Endothelial cell of umbilical vein (primary cell): ENCODE measurements around the gene KLF16. TPM values are rescaled to one million over a fixed set of nuclear protein-coding genes. Genes with fewer than 3 reads are reported as not detected.

Experiments
- BruUV-seq: library from RNA; stranded (reverse); fragments of 400-500 nt; replicated peaks from 2 replicates; lab custom pipeline; 2021; lab: Mats Ljungman, UMichigan
- CTCF ChIA-PET: fragments of 300-600, 350-600 bp; sonication (Branson Sonifier 250); formaldehyde crosslinking; loops from one replicate; lab custom pipeline; 2021; ENCODE audit warnings: antibody characterized with exemption, inconsistent platforms; lab: Charles Lee
- POLR2A ChIA-PET: fragments of 300-600, 350-600 bp; sonication (Branson Sonifier 250); formaldehyde crosslinking; loops from one replicate; lab custom pipeline; 2021; ENCODE audit warnings: antibody characterized with exemption, inconsistent platforms; lab: Charles Lee
- DNase-seq: peaks from one replicate; pipeline ENCODE4 v3.0.0-alpha.2; 2011; ENCODE audit warnings: low read depth, low spot score
- FAIRE-seq: peaks from 2 replicates; lab custom pipeline; 2011; peaks lifted over from hg19 to GRCh38; lab: Jason Lieb, UNC
- H2AFZ ChIP-seq: 2 replicates; pipeline ENCODE4 v1.6.0; 2012; ENCODE audit warnings: low read depth, low read length, control low read depth, inconsistent platforms
- H3K27ac ChIP-seq: 2 replicates; pipeline ENCODE4 v1.5.1; 2011; ENCODE audit warnings: low read depth, mild to moderate bottlenecking, control low read depth, low read length, moderate library complexity; ENCODE audit not compliant: insufficient read depth
- H3K27me3 ChIP-seq, 2 experiments: 2 replicates each; pipeline versions ENCODE4 v1.6.0 to v1.6.1; 2011; ENCODE audit warnings: low read length in 2 of 2, mixed read lengths in 1 of 2; ENCODE audit not compliant: control insufficient read depth in 2 of 2, insufficient read depth in 2 of 2
- H3K36me3 ChIP-seq, 2 experiments: 2 replicates in 1 of 2; 3 replicates in 1 of 2; pipeline ENCODE4 v1.5.1; 2011; ENCODE audit warnings: low read length in 2 of 2, mild to moderate bottlenecking in 1 of 2, moderate library complexity in 1 of 2; ENCODE audit not compliant: control insufficient read depth in 2 of 2, insufficient read depth in 2 of 2; ENCODE audit errors: extremely low read depth in 1 of 2
- H3K4me1 ChIP-seq: 3 replicates; pipeline ENCODE4 v1.5.1; 2011; ENCODE audit warnings: mild to moderate bottlenecking, low read length; ENCODE audit not compliant: control insufficient read depth, insufficient read depth; ENCODE audit errors: extremely low read depth
- H3K4me2 ChIP-seq: 2 replicates; pipeline ENCODE4 v1.6.1; 2011; ENCODE audit warnings: low read length, control low read depth, mixed read lengths; ENCODE audit not compliant: insufficient read depth
- H3K4me3 ChIP-seq, 3 experiments: fragments of 200-600 bp in 1 of 3; sonication (generic), shearing (Covaris generic) in 1 of 3; replicated peaks in 1 of 3; 2 replicates each; pipeline ENCODE4 v1.5.1; 2011 to 2016; ENCODE audit warnings: control low read depth in 3 of 3, low read length in 3 of 3, mild to moderate bottlenecking in 2 of 3, inconsistent platforms in 1 of 3, low read depth in 1 of 3, moderate library complexity in 1 of 3; ENCODE audit not compliant: insufficient read depth in 1 of 3
- H3K79me2 ChIP-seq: 2 replicates; pipeline ENCODE4 v1.6.0; 2012; ENCODE audit warnings: low read length, inconsistent platforms; ENCODE audit not compliant: control insufficient read depth, insufficient read depth
- H3K9ac ChIP-seq: replicated peaks from 2 replicates; pipeline ENCODE3; 2011; ENCODE audit warnings: low read length, control low read depth; ENCODE audit not compliant: insufficient read depth; ENCODE audit errors: extremely low read depth
- H3K9me1 ChIP-seq: replicated peaks from 3 replicates; pipeline ENCODE4 v1.6.0; 2011; ENCODE audit warnings: mild to moderate bottlenecking, low read length; ENCODE audit not compliant: control insufficient read depth, insufficient read depth; ENCODE audit errors: extremely low read depth
- H3K9me3 ChIP-seq: replicated peaks from 2 replicates; pipeline ENCODE4 v1.5.1; 2012; ENCODE audit warnings: low read length, inconsistent platforms; ENCODE audit not compliant: control insufficient read depth, insufficient read depth
- H4K20me1 ChIP-seq: replicated peaks from 2 replicates; pipeline ENCODE3; 2011; ENCODE audit warnings: mild to moderate bottlenecking, low read length; ENCODE audit not compliant: control insufficient read depth, insufficient read depth; ENCODE audit errors: extremely low read depth
- EZH2 ChIP-seq: IDR thresholded peaks from 2 replicates; pipeline ENCODE4 v1.6.1; 2012; ENCODE audit warnings: borderline replicate concordance, low read depth, mild to moderate bottlenecking, moderate library complexity, low read length, inconsistent platforms; ENCODE audit not compliant: severe bottlenecking
- FOS ChIP-seq: IDR thresholded peaks from 2 replicates; pipeline ENCODE4 v1.6.1; 2011; ENCODE audit warnings: mild to moderate bottlenecking, low read length, moderate library complexity, borderline replicate concordance; ENCODE audit not compliant: insufficient read depth
- GATA2 ChIP-seq: IDR thresholded peaks from 2 replicates; pipeline ENCODE4 v1.7.0; 2011; ENCODE audit warnings: low read depth, mild to moderate bottlenecking, moderate library complexity, mixed read lengths, low read length; ENCODE audit not compliant: insufficient read length, insufficient read depth
- JUN ChIP-seq: IDR thresholded peaks from 2 replicates; pipeline ENCODE4 v1.6.1; 2011; ENCODE audit warnings: borderline replicate concordance, low read depth; ENCODE audit not compliant: insufficient read length, insufficient read depth
- MYC ChIP-seq: IDR thresholded peaks from one replicate; pipeline ENCODE4 v1.6.1; 2011; ENCODE audit warnings: mild to moderate bottlenecking, low read depth, low read length
- POLR2A ChIP-seq: IDR thresholded peaks from 2 replicates; pipeline ENCODE4 v1.6.1; 2012; ENCODE audit warnings: low read depth, mild to moderate bottlenecking, control low read depth, low read length
- POLR2AphosphoS5 ChIP-seq: IDR thresholded peaks from 2 replicates; pipeline ENCODE4 v1.6.1; 2012; ENCODE audit warnings: low read depth, mild to moderate bottlenecking, control low read depth, low read length, moderate library complexity; ENCODE audit not compliant: insufficient read depth
- dilution Hi-C: fragments of 300-500 bp; cut with MboI; formaldehyde crosslinking; loops from one replicate; pipeline ENCODE4 v1.15.0; 2019; ENCODE audit warnings: low sequenced_read_pairs; ENCODE audit not compliant: extremely low pct_ligation_motif_present
- intact Hi-C: fragments of 100-400 bp; cut with micrococcal nuclease; formaldehyde crosslinking; loops from one replicate; pipeline ENCODE4 v1.10.0; 2022
- polyA plus RNA-seq, 4 experiments: library from polyadenylated mRNA; depleted of rRNA in 3 of 4; stranded (reverse) in 3 of 4; unstranded in 1 of 4; fragments of >200 nt; gene quantifications; 2 replicates each; pipeline versions ENCODE4 v1.2.1 to v1.2.3, GENCODE V29; 2011 to 2012; ENCODE audit warnings: missing spikeins in 1 of 4
- total RNA-seq: library from RNA; stranded (reverse); gene quantifications from 2 replicates; pipeline ENCODE4 v1.2.3, GENCODE V29; 2021
- TF ChIP-seq, protein P1 (sequence below), 2 donors: IDR thresholded peaks; 1 replicate in 1 of 2; 2 replicates in 1 of 2; pipeline ENCODE4 v1.5.1; 2011; ENCODE audit warnings: low read length in 2 of 2, mild to moderate bottlenecking in 2 of 2, moderate library complexity in 2 of 2, control low read depth in 1 of 2, inconsistent platforms in 1 of 2, low read depth in 1 of 2; ENCODE audit not compliant: insufficient read depth in 1 of 2; ENCODE audit errors: extremely low read depth in 1 of 2
- TF ChIP-seq, protein P2 (sequence below): IDR thresholded peaks from 2 replicates; pipeline ENCODE4 v1.6.1; 2011; ENCODE audit not compliant: insufficient read depth, insufficient read length

Gene KLF16
- total and polyA plus RNA-seq, 2 donors (not counting 3 experiments of a cell fraction or from before 2014, with no cell fraction given) = 11.6 to 36.6 TPM

DNA sequence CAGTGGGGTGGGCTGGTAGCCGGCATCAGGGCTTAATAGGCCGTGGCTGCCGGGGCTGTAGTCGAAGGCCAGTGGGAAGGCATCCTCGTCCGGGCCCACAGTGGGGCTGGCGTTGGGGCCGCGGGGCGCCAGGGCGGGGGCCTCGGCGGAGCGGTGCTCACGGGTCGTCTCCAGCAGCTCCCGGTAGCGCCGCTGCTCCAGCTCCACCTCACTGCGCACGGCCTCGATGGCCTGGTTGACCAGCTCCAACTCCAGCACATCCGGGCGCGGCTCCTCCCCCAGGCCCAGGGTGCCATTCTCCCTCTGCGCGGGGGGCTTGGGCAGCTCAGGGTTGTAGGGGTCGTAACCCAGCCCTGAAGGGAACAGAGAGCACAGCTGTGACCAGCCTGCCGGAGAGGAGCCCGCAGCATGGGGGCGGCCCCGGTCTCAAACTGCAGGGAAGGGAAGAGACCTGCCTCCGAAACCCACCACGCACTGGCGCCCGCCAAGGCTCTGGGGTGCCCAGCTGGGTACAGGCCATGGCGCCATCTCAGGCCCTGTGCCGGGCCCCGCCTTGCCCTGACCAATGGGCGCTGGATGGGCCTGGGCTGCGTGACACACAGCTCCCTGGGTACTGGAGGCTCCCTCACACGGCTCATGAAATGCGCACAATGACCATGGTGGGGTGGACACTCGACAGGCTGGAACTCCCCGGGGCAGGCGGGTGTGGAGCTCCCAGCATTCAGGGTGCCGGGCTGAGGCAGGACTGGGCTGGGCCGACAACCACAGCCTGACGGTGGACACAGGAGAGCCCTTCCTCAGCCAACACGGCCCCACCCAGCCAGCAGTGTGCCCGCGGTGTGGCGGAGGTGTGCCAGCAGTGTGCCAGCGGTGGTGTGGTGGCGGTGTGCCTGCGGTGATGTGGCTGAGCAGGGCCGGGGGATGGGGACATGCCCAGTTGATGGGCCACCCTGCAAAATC, 34.8 kb downstream of the KLF16 start:
- DNase-seq (no peak), FAIRE-seq (no peak)
- Histone ChIP-seq H2AFZ (no peak overlapping the region), H3K79me2 (peaks cover 20% of the 10 kb centered on the region), H3K4me1 (no peaks in the 10 kb centered on the region), H3K27ac (no peak overlapping the region), H4K20me1 (no peaks in the 10 kb centered on the region), H3K4me2 (no peak overlapping the region), H3K9me3 (no peaks in the 10 kb centered on the region), H3K4me3 (no peak overlapping the region), H3K9me1 (no peaks in the 10 kb centered on the region), H3K9ac (no peak overlapping the region), H3K27me3 (no peaks in the 10 kb centered on the region), H3K36me3 (peaks cover 0 to 10% of the 10 kb centered on the region in 2 experiments)
- TF ChIP-seq, protein P1, sequence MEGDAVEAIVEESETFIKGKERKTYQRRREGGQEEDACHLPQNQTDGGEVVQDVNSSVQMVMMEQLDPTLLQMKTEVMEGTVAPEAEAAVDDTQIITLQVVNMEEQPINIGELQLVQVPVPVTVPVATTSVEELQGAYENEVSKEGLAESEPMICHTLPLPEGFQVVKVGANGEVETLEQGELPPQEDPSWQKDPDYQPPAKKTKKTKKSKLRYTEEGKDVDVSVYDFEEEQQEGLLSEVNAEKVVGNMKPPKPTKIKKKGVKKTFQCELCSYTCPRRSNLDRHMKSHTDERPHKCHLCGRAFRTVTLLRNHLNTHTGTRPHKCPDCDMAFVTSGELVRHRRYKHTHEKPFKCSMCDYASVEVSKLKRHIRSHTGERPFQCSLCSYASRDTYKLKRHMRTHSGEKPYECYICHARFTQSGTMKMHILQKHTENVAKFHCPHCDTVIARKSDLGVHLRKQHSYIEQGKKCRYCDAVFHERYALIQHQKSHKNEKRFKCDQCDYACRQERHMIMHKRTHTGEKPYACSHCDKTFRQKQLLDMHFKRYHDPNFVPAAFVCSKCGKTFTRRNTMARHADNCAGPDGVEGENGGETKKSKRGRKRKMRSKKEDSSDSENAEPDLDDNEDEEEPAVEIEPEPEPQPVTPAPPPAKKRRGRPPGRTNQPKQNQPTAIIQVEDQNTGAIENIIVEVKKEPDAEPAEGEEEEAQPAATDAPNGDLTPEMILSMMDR (IDR thresholded peaks at IDR 0.05; ENCODE audit: extremely low read depth in 1 of 2, insufficient read depth in 1 of 2, low read depth in 1 of 2, low read length in 2 of 2) = no peak
- no peak for TF ChIP-seq MYC
- TF ChIP-seq, protein P2, sequence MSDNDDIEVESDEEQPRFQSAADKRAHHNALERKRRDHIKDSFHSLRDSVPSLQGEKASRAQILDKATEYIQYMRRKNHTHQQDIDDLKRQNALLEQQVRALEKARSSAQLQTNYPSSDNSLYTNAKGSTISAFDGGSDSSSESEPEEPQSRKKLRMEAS = no peak
- no peak for TF ChIP-seq POLR2A
- TF ChIP-seq GATA2 = no peak
- no peak for TF ChIP-seq JUN
- TF ChIP-seq FOS = no peak
- TF ChIP-seq EZH2 = no peak
- no peak for TF ChIP-seq POLR2AphosphoS5
- BruUV-seq = no TSS peak
- dilution Hi-C loops (no loop called here), intact Hi-C loops (loop anchor here (5.0 kb wide), 1 partner anchor 41 kb away; no protein-coding TSS in a partner anchor)
- POLR2A ChIA-PET = no interaction called here
- CTCF ChIA-PET = interaction anchor here (1.8 to 4.6 kb wide), 2 partner anchors 12 to 283 kb away, joined by 4 to 83 read pairs; no protein-coding TSS in a partner anchor
